Middle frontal gyrus (tissue), 1 donor: ENCODE measurements around the gene PYGM.

ENCODE experiments used
- DNase-seq: peaks from one replicate; pipeline ENCODE4 v3.0.0-alpha.2; 2015; ENCODE audit warnings: low spot score; ENCODE audit errors: extremely low spot score

PYGM gene

DNA sequence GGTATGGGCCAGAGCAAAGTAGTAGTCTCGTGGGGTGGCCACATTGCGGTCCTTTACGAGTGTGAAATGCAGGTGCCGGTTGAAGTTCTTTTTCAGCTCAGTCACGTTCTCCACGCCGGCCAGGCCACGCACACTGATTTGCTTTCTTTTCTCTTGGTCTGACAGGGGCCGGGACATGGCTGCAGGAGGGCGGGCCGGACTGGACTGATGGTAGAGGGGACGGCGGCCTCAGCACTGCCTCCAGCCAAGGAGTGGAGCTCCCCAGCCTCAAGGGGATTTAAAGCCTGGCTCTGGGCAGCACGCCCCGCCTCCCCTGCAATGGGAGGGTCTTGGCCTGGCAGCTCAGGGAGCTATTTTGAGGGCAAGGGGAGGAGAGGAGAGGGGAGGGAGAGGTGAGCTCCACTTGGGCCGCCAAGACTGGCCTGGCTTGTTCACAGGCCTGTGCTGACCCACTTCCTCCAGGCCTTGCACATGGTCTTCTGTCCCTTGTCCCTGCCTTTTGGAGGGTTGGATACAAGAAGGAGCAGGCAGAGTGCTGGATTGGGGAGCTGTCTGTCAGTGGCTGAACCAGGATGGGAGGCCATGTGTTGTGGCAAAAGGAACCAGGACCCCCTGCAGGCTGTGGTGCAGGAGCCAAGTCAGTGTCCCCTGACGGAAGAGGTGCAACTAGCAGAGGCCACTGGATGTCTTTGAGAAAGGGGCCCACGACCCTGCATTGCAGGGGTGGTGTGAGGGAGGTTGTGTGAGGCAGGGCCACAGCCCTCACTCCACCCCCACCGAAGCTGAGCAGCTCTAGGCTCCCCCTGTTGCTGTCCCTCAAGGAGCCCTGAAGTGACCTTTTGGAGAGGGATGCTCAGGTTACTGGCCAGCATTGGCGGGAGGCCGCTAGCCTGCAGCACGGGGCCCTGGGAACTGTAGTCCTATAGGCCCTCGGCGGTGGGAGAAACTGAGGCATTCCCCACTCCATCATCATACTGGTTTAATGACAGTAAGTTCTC lies at the start of gene PYGM:
TSS of gene PYGM (minus strand) at position 253 of the 998 bp plus-strand sequence. CDS start at position 177, 76 bp downstream.
- DNase-seq = peak; percentile 48

GRCh38 chr11:64805481-64805880 lies 45.7 kb upstream of the PYGM start:
- DNase-seq = no peak

DNA sequence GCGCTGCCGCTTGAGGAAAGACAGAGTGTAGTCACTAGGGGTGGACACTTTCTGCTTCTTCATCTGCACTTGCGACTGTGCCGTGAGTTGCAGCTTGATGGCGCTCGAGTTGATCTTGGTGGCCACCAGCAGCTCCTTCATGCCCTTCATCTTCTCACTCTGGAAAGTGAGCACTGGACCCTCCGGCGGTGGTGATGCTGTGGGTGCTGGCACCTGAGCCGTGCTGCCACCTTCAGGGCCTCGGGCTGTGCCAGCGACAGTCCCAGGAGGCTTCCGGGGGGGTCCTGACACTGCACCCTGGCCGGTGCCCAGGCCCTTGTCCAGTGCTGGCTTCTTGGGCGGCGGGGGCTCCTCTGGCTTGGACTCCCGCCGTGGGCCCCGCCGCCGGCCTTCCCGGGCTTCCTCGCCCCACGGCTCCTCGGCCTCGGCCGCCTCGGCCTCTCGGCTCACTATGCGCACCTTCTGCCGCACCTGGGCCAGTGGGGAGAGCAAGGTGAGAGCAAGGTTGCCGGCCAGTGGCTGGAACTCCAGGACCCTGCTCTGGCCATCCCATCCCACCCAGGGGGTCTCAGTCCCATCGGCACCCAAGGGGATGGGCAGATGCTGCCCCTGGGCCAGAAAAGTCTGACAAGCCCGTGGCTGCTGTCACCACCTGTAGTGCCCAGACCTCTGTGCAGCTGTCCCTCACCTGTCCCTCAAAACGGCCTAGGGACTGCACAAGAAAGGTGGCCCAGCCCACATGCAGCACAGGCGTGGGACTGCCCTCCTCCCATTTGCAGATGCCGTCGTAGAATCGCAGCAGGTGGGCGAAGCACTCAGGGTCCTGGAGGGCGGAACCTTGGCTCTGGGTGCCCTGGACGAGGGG lies 44.8 kb upstream of the PYGM start:
- no peak for DNase-seq

DNA sequence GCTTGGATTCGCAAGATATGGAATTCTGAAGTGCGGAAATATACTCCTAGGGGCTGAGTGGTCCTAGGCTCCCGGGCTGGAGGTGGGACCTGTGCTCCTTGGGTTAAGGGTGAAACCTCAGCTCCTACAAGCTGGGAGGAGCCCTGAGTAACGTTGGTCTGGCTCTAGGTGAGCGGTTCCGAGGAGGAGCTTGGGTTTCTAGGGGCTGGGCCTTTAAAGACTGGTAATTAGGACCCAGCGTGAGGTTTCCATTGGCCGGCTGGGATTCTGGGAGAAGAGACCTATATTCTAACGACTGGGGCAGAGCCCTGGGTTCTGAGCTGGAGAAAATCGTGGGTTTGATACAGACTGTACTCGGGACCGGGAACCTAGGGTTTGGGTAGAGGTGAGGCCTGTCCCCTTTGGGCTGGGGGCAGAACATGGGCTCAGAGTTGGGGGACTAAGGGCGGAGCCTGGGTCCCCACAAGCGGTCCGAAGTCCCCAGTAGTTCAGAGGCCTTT lies 44.1 kb upstream of the PYGM start:
- DNase-seq = no peak

DNA sequence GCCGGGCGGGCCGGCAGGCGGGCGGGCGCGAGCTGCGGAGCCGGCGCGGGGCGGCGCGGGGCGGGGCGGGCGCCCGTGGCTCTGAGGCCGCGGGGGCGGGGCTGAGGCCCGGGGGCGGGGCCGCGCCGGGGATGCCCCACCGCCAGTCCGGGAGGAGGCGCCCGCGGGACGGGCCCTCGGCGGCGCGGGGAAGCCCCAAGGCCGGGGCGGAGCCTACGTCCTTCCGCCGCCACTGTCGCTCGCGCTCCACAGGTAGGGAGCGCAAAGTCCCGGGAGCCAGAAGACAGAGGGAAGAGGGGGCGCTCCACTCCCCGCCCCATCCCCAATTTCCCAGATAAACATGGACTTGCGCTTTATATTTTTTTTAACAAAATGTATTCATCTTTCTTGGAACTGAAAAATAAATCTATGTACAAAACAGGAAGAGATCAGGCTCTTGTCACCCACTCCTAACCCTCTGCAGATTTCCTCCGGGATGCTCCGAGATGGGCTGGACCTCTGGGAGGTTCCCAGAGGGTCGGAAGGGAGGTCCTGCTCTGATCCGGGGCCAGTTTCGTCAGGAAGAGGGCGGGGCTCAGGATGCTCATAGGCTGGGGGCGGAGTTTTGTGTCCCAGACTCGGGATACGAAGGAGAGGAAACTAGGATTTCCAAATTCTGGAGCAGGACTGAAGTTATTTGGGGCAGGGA lies 43.5 kb upstream of the PYGM start, which contains the start of gene MAP4K2:
TSS of gene MAP4K2 (minus strand) at position 57 of the 688 bp plus-strand sequence. CDS start 65 bp downstream, outside the sequence.
- DNase-seq = peak; percentile 74

DNA sequence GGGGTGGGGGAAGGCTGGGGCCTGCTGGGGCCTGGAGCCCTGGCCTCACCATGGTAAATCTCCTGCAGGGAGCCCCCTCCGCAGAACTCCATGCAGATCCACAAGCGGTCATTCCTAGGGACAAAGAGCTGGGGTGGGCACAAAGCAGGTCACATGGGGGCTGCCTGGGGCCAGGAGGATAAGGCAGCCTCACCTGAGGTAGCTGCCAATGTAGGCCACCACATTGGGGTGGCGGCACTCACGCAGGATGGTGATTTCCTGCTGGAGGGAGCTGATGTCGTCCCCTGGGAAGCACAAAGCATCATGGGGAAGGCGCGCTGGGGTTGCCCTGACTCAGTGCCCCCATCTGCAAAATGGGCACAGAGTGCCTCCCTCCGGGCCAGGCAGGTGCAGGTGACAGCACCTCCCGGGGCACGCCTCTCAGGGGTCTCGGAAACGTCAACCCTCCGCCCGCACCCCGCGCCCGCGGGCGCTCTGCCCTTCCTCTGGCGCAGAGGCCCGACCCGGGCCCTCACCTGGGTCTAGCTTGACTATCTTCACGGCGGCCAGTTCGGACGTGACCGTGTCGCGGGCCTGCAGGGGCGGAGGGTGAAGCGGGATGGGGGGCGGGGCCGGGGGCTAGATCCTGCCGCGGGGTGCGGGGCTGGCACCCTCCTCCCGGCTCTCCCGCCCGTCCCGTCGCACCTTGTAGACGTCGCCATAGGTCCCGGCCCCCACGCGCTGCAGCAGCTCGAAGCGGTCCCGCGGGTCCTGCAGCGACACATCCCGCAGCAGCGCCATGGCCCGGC lies 42.8 kb upstream of the PYGM start:
- no peak for DNase-seq

DNA sequence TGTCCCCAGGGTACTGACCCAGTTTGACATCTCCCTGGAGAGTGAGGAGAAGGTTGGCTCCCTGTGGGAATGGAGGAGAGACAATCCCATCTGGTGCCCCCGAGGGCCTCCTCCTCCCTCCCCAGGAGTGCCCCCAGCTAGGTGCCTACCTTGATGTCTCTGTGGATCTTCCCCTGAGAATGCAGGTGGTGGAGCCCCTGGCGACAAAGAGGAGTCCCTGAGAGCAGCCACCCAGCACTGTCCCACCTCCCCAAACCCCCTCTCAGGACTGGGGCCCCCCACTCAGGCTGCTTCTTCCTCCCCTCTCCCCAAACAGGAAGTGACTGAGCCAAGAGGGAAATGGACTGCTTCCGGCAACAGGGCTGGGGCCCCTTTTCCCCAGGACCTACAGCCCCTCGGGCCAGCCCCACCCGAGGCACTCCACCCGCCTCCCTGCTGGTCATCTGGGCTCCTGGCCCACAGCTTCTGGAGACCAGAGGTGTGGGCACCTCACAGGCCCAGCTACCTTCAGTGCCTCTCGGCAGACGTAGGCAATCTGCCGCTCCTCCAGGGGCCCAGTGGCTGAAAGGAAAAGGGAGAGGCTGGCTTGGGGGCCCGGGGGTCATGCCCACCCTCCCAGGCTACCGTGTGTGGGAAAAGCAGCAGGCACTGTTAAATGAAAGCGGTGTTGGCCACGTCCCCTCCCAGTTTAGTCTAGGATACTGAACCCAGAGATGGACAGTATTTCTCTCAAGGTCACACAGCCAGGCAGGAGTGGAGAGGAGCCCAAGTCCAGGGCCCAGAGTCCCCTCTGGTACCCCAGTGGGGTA lies 42.0 kb upstream of the PYGM start:
- no peak for DNase-seq

GRCh38 chr11:64801158-64801464 lies 41.3 kb upstream of the PYGM start:
- DNase-seq = no peak

DNA sequence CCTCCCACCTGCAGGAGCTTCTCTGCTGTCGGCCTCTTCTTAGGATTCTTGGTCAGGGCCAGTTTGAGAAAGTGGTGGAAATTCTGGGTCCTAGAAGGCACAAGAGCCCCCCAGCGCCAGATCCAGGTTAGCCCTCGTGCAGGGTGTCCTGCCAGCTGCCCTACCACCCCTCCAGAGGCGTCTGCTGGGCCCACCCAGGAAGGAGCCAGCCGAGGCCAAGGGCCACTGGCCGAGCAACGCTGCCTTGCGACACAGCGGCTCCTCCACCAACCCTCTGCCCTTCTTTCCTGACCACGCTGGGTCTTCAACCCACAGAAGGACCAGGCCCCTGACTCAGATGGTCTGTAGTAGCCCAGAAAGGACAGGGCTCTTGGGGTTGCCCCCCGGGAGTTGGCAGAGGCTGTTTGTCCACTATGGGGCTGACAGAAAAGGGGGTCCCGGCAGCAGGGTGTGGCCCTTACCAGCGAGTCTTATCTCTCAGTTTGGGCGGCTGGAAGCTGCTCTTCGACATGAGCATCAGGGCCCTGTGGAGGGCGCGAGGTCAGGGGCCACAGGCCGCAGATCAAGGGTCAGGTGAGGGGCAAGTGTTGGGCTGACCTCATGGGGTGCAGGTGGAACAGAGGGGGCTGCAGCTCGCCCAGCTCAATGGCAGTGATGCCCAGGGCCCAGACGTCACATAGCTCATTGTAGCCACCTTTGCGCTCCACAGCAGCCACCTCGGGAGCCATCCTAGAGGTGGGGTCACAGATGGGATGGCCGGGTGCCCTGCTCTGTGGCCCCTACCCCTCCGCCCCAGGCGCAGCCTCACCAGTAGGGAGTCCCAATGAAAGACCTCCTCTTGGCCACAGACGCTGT lies 40.8 kb upstream of the PYGM start:
- DNase-seq = no peak

DNA sequence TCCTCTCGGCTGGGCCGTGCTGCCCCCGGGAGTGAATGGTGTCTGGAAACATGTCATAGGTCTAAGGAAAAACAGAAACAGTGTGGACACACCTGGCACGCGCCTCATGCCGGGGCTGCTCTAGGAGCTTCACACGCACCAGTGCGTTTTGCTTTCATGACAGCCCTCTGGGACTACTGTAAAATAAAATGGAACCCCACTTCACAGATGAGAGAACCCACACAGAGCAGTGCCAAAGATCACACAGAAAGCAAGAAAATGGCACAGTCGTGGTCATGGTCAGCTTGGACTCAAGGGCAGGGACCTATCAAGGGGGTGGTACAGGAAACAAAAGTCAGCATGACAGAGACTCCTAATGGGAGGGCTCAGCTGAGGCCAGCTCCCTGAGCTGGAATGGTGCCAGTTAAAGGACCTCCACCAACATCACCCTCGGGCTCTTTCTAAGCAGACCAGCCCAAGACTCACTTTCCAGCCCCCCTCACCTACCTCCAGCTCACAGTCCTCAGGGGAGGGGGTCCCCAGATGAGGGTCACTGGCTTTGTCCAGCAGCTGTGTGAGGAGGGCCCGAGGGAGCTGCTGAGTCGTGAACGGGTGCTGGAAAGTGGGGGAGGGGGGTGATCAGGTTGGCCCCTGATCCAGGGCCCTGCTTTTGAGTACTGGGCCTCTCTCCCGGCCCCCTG lies 40.0 kb upstream of the PYGM start:
- DNase-seq = no peak

DNA sequence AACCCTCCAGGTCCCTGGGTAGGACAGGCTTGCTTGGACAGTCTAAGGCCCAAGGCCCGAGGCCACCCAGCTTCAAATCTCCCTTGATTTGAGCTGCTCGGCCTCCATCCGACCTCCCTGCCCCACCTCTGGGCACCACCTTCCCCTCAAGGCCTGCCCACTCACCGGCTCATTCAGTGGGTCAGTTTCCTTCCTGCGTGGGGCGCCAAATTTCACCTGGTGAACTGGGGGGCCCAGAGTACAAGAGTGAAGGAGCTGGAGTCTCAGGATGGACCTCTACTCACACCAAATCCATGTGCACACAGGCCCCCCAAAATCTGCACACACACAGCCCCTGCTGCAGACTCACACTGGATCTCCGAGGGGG lies 39.5 kb upstream of the PYGM start:
- no peak for DNase-seq

DNA sequence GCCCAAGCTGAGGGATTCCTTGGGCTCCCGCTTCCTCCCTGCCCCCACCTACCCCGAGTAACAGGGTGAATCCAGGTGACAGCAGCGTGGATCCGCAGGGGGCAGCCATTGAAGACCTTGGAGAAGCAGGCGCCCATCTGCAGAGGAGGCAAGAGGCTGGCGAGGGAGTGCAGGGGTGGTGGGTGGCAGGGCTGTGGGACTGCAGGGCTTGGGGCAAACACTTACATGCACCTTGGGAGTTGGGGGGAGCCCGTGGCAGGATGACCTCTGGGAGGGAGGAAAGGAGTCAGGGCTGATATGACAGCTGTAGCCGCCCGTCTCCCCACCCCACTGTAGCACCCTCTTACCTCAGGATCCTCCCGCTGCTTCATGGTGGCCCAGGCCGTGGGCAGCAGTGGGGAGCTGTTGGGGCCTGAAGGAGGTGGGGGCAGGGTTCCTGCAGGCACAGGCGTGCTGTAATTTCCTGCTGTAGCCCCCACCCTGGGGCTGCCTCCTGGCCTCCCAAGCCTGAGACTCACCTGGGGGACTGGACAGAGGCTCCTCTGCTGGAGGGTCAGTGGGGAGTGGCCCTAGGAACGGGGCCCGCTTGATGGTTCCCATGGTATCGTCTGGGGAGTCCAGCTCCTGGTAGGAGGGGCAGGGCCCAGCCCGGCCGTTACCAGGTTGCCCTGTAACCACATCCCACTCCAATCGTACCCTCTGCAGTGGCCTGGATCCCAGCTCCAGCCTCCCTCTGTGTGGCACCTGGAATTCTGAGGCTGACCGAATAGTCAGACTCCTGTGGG lies 37.2 kb upstream of the PYGM start:
- no peak for DNase-seq

DNA sequence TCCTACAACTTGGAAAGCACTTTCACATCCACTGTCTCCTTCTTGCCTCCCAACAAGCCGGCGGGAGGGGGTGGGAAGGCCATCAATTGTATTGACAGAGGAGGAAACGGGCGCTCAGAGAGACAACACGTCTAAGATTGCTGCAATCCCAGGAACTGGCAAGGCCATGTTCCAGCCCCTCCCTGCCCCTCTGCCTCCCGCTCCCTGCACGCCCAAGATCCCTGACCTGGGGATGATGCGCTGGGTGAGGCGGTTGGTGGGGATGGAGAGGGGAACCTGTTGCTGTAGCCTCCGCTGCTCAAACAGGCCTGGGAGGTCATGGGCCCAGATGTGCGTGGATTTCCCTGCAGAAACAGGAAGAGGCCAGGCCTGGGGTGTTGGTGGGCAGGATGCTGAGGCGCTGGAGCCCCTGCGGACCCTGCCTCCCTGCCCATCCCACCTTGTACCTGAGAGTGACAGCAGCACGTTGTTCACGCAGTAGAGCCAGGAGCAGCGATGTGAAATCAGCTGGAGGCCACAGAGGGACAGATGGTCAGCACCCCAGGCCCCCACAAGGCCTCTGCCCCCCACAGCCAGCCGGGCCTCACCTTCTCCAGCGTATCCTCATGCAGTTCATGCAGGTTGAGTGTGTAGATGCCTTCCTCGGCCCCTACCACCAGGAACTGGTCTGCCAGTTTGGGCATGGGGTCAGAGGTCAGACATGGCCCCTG lies 36.4 kb upstream of the PYGM start:
- DNase-seq = no peak

GRCh38 chr11:64794526-64794925 lies 34.8 kb upstream of the PYGM start:
- no peak for DNase-seq

DNA sequence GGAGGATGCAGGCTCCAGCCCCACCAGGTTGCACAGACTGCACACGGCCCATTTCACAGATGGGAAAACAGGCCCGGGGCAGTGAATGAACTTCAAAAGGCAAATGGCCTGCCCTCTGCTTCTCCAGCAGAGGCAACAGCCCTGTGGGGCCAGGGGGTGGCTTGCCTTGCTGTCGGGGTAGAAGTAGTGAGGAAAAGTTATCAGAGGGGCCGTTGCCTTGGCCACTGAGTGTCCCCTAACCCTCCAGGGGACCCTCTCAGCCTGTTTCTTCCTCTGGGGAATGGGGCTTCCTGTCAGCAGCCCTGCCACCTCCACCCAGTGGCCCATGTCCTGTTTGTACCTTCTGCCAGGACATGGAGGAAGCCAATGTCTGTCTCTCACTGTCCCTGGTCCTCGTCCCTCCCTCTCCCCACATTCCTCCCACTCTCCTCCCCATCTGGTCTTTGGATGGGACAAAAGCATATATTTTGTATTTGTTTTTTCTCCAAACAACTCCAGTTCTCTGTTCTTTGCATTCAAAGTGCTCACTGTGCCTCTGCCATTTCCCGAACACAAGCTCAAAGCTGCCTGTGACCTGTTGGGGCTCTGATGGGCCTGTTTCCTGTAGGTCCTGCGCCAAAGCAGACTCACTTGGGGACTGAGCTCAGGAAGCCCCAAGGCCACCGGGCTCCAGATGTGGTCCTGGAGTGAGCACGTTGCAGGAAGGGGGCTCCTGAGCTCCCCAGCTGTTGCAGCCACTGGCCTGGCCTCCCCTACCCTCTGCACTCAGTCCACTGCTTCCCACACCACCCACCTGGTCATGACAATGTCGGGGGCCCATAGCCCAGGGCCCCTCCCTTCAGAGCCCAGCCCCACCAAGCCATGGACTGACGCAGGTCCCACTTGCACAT lies 33.7 kb upstream of the PYGM start:
- no peak for DNase-seq

GRCh38 chr11:64792482-64792881 lies 32.7 kb upstream of the PYGM start:
- DNase-seq = no peak
